LNCAP (cell line): ENCODE results near the gene SHB.

Experiments used
- CTCF ChIP-seq: fragments of 450-650 bp; IDR thresholded peaks from 2 replicates; pipeline ENCODE4 v1.5.1; 2017; ENCODE audit warnings: mild to moderate bottlenecking

SHB gene

DNA sequence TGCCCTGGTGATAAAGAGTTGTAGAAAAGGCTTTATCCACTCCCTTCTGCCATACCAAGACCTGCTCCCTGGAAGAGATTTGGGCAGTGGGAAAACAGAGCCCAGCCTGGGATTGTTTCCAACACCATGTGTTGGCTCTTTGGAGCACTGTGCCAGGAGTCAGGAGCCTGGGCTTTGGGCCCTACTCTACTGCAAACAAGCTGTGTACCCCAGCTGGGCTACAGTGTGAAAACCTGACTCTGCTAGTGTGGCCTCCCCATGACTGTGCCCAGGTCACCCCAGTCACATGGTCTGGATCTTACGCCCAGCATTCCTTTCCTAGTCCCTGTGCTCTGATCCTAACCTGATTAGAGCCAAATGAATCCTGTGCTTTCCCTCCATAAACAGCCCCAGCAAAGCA lies 39.3 kb upstream of the SHB start:
- no peak for TF ChIP-seq CTCF

- no peak for TF ChIP-seq CTCF
These were observed 38.8 kb upstream of the SHB start for GRCh38 chr9:38107811-38108304.

- TF ChIP-seq CTCF: no peak
These were observed 38.4 kb upstream of the SHB start for GRCh38 chr9:38107405-38107804.

- no peak for TF ChIP-seq CTCF
These were observed 37.5 kb upstream of the SHB start for GRCh38 chr9:38106488-38106887.

- no peak for TF ChIP-seq CTCF
These were observed 34.3 kb upstream of the SHB start for GRCh38 chr9:38103340-38103739.

DNA sequence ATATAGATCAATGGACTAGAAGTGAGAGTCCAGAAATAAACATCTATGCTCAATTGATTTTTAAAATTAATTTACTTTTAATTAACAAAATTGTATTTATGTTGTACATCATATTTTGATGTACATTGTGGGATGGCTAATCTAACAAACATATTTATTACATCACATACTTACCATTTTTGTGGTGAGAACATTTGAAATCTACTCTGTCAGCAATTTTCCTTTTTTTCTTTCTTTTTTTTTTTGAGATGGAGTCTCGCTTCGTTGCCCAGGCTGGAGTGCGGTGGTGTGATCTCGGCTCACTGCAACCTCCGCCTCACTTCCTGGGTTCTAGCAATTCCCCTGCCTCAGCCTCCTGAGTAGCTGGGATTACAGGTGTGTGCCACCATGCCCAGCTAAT lies 32.4 kb upstream of the SHB start:
- TF ChIP-seq CTCF: no peak

GRCh38 chr9:38096238-38096805 lies 27.3 kb upstream of the SHB start:
- TF ChIP-seq CTCF: no peak

DNA sequence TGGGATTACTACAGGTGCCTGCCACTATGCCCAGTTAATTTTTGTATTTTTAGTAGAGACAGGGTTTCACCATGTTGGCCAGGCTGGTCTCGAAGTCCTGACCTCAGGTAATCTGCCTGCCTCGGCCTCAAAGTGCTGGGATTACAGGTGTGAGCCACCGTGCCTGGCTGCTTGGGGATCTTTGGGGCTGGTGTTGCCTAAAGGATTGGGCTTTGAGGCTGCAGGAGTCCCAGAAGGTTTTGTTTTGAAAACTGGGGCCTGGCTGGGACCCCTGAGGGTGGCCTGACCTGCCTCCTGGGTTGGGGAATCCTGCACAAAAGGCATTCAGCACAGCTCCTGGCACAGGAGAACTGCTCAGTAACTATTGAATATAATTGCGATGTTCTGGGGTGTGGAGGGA lies 25.1 kb upstream of the SHB start:
- no peak for TF ChIP-seq CTCF
